Astrocyte (in vitro differentiated cells and primary cell): ENCODE data around the gene GNB2.

Experiments
- CTCF ChIP-seq: IDR thresholded peaks from 2 replicates; pipeline ENCODE4 v1.5.1; 2011; ENCODE audit warnings: low read depth, mild to moderate bottlenecking, inconsistent platforms, low read length, moderate library complexity; ENCODE audit not compliant: insufficient read depth
- EZH2 ChIP-seq: IDR thresholded peaks from 2 replicates; pipeline ENCODE4 v1.6.1; 2012; ENCODE audit warnings: mild to moderate bottlenecking, low read length, inconsistent platforms; ENCODE audit not compliant: insufficient read depth

DNA sequence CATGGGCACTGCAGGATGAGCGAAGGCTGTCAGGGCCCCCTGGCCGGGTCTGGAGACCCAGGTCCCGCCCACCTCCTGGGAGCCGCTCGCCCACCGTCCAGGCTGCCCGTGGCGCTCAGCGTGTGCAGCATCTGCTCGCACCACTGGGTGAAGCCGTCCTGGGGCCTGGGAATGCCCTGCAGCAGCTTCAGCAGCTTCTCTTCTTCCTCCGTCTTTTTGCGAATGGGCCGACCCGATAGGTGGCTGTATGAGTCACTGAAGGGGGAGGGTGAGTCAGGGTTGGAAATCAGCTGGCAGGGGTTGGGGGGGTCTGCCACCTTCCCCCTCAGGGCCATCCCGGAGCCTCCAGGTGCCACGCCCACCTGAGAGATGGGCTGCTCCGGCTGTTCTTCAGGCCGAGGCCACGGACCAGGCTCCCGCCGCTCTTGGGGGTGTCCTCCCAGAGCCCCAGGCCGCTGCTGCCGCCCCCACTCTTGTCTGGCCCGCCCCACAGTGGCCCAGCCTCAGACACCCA is 8.7 kb downstream of the GNB2 start:
- TF ChIP-seq CTCF (no peak), EZH2 (no peak)
